GM21447 (cell line): ENCODE data around the gene IL1RAPL1.
"Not testable (repeated sequence)": the region's sequence is repeated elsewhere in the genome, so short reads cannot be mapped to it uniquely, and the experiment has no call there.

Source experiments
- ATAC-seq: cut with Tn5 transposase; IDR thresholded peaks from one replicate; pipeline ENCODE4 v1.9.1; 2021; ENCODE audit not compliant: unreplicated experiment

The IL1RAPL1 gene

GRCh38 chrX:29090811-29091210, 503.6 kb downstream of the IL1RAPL1 start:
- no peak for ATAC-seq

- ATAC-seq: no peak
Measured at GRCh38 chrX:29107231-29107630, 520.0 kb downstream of the IL1RAPL1 start.

- ATAC-seq: no peak
Measured at GRCh38 chrX:29110041-29110440, 522.8 kb downstream of the IL1RAPL1 start.

- ATAC-seq: no peak
Measured at GRCh38 chrX:29113221-29113620, 526.0 kb downstream of the IL1RAPL1 start.

GRCh38 chrX:29122817-29123216, 535.6 kb downstream of the IL1RAPL1 start:
- not testable (repeated sequence) for ATAC-seq

- no peak for ATAC-seq
Measured at GRCh38 chrX:29130905-29131304, 543.7 kb downstream of the IL1RAPL1 start.

GRCh38 chrX:29136904-29137303, 549.7 kb downstream of the IL1RAPL1 start:
- ATAC-seq: no peak

GRCh38 chrX:29138003-29138402, 550.8 kb downstream of the IL1RAPL1 start:
- no peak for ATAC-seq

- ATAC-seq: no peak
Measured at GRCh38 chrX:29143356-29143755, 556.1 kb downstream of the IL1RAPL1 start.

- ATAC-seq: no peak
Measured at GRCh38 chrX:29143756-29144155, 556.5 kb downstream of the IL1RAPL1 start.

GRCh38 chrX:29145316-29145715, 558.1 kb downstream of the IL1RAPL1 start:
- no peak for ATAC-seq

- ATAC-seq: no peak
Measured at GRCh38 chrX:29148511-29148910, 561.3 kb downstream of the IL1RAPL1 start.

GRCh38 chrX:29155286-29155685, 568.0 kb downstream of the IL1RAPL1 start:
- ATAC-seq: no peak

GRCh38 chrX:29172880-29173279, 585.6 kb downstream of the IL1RAPL1 start:
- no peak for ATAC-seq

- no peak for ATAC-seq
Measured at GRCh38 chrX:29187264-29187663, 600.0 kb downstream of the IL1RAPL1 start.

GRCh38 chrX:29196501-29196900, 609.3 kb downstream of the IL1RAPL1 start:
- no peak for ATAC-seq

GRCh38 chrX:29215251-29215650, 628.0 kb downstream of the IL1RAPL1 start:
- ATAC-seq: no peak

- ATAC-seq: no peak
Measured at GRCh38 chrX:29225670-29226069, 638.4 kb downstream of the IL1RAPL1 start.

- no peak for ATAC-seq
Measured at GRCh38 chrX:29229802-29230201, 642.6 kb downstream of the IL1RAPL1 start.

- no peak for ATAC-seq
Measured at GRCh38 chrX:29231800-29232199, 644.6 kb downstream of the IL1RAPL1 start.

GRCh38 chrX:29233592-29234183, 646.4 kb downstream of the IL1RAPL1 start:
- ATAC-seq: no peak

- no peak for ATAC-seq
Measured at GRCh38 chrX:29237972-29238371, 650.7 kb downstream of the IL1RAPL1 start.

- ATAC-seq: no peak
Measured at GRCh38 chrX:29241809-29242208, 654.6 kb downstream of the IL1RAPL1 start.
